Measurements from ENCODE around the gene CFAP100. TPM values are rescaled to one million over a fixed set of nuclear protein-coding genes. Genes with fewer than 3 reads are reported as not detected.

The CFAP100 gene
- total and polyA plus RNA-seq, 10 of the 15 experiments (the other 5 are each of a cell fraction or from before 2014, with no cell fraction given): 0.04 to 0.27 TPM; not detected in 8

GRCh38 chr3:126456211-126456610 lies 61.5 kb downstream of the CFAP100 start:
- SMC1A ChIA-PET (ENCODE audit: uncharacterized antibody, unreplicated experiment): interaction anchor here (0.6 to 1.1 kb wide), 2 partner anchors 15 to 554 kb away, joined by 3 read pairs; no protein-coding TSS in a partner anchor

More at GRCh38 chr3:126456211-126456610, 61.5 kb downstream of the CFAP100 start:
- Histone ChIP-seq H4K20me1 (ENCODE audit: control insufficient read depth, insufficient read depth) (no peaks in the 10 kb centered on the region), H3K9ac (ENCODE audit: control insufficient read depth, insufficient read depth, low read length) (no peak overlapping the region), H2AFZ (ENCODE audit: control insufficient read depth, low read depth, low read length) (no peak overlapping the region), H3K4me1 (ENCODE audit: control insufficient read depth, insufficient read depth, low read length) (no peaks in the 10 kb centered on the region), H3K9me3 (replicated peaks; ENCODE audit: control insufficient read depth, insufficient read depth, low read length) (no peaks in the 10 kb centered on the region), H3K79me2 (ENCODE audit: control insufficient read depth, insufficient read depth, low read length) (no peaks in the 10 kb centered on the region), H3K4me3 (no peak overlapping the region), H3K27ac (ENCODE audit: control insufficient read depth, insufficient read depth) (no peak overlapping the region), H3K27me3 (replicated peaks in 1 of 2; ENCODE audit: control insufficient read depth in 2 of 2, insufficient read depth in 2 of 2, low read length in 1 of 2) (no peaks in the 10 kb centered on the region), H3K4me2 (ENCODE audit: control insufficient read depth, insufficient read depth) (no peak overlapping the region), H3K36me3 (ENCODE audit: control insufficient read depth in 2 of 2, insufficient read depth in 2 of 2, low read length in 1 of 2) (peaks cover 9 to 47% of the 10 kb centered on the region in 2 experiments)
- 74% methylated on average over 4 of the region's 4 CpGs for WGBS (ENCODE audit: insufficient coverage, insufficient replicate concordance, low lambda C conversion rate, missing lambda C conversion rate)
- CTCF ChIA-PET: no interaction called here
- no TSS peak for BruUV-seq (replicated peaks)
- ATAC-seq (no peak), DNase-seq (ENCODE audit: low read depth, low spot score) (no peak), FAIRE-seq (no peak)
- RAD21 ChIA-PET (ENCODE audit: unreplicated experiment): no interaction called here
- intact Hi-C loops (cut with micrococcal nuclease; ENCODE audit: unreplicated experiment) (no loop called here), in situ Hi-C loops (cut with MboI) (no loop called here)
- POLR2A ChIA-PET: no interaction called here
- TF ChIP-seq ASH2L (IDR thresholded peaks at IDR 0.05; ENCODE audit: borderline replicate concordance, low read depth): no peak
- TF ChIP-seq NKRF (conservative IDR thresholded peaks at IDR 0.05): no peak
- TF ChIP-seq ZNF592 (IDR thresholded peaks at IDR 0.05): no peak
- TF ChIP-seq YBX1 (IDR thresholded peaks at IDR 0.05): no peak
- TF ChIP-seq ESRRA (IDR thresholded peaks at IDR 0.05; ENCODE audit: low read length): no peak

Measured in GM12878 (cell line).